ENCODE results near the gene BAZ1A.

DNA sequence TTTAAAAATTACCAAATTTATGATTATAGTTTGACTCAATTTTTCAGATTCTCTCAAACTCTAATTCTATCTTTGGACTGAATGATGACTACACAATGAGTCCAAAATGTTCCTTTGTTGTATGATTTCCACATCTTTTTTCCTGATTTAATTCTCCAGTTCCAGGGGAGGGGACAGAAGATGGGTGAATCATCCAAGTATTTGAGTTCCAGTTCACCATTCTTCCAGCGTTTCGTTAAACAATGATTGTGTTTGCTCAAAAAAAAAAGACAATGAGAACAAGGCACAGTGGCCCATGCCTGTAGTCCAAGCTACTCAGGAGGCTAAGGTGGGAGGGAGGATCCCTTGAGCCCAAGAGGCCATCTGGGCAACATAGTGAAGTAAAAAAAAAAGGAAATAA lies 23.8 kb downstream of the BAZ1A start:
- no peak for TF ChIP-seq CTCF (IDR thresholded peaks at IDR 0.05)
- TF ChIP-seq POLR2AphosphoS5 (IDR thresholded peaks at IDR 0.05; ENCODE audit: low read depth, low read length), result no peak
- no peak for TF ChIP-seq SIN3A (IDR thresholded peaks at IDR 0.05; ENCODE audit: borderline replicate concordance, insufficient read depth, low read depth, low read length)
- TF ChIP-seq TCF7L2 (IDR thresholded peaks at IDR 0.05; ENCODE audit: low read depth, low read length), result no peak

All from Panc1 (cell line).